ENCODE data around the gene OR2T3. TPM values are rescaled to one million over a fixed set of nuclear protein-coding genes. Genes with fewer than 3 reads are reported as not detected.
"Not testable (repeated sequence)": the region's sequence is repeated elsewhere in the genome, so short reads cannot be mapped to it uniquely, and the experiment has no call there.

OR2T3 gene
- not detected in 2 replicates for total RNA-seq (2016; rRNA removed; fragmentation: Illumina TruSeq; extraction: Trizol)
- total RNA-seq (2016; cell fraction: cytosol; rRNA removed; fragmentation: Illumina TruSeq; extraction: Trizol; ENCODE audit: low read depth): not detected in 2 replicates
- total RNA-seq (2016; cell fraction: insoluble cytoplasmic fraction; rRNA removed; fragmentation: Illumina TruSeq; extraction: Trizol): not detected in 2 replicates
- not detected in 2 replicates for total RNA-seq (2016; cell fraction: membrane; rRNA removed; fragmentation: Illumina TruSeq; extraction: Trizol)
- total RNA-seq (2016; cell fraction: nucleus; rRNA removed; fragmentation: Illumina TruSeq; extraction: Trizol): not detected in 2 replicates
- polyA plus RNA-seq (2011; rRNA removed): not detected in 2 replicates
- not detected in 2 replicates for polyA plus RNA-seq (2011; cell fraction: cytosol; rRNA removed)
- not detected in 2 replicates for polyA plus RNA-seq (2011; cell fraction: nucleus; rRNA removed)
- not detected in 2 replicates for polyA plus RNA-seq (2012)
- not detected in 2 replicates for polyA plus RNA-seq (2016; cell fraction: cytosol; fragmentation: Illumina TruSeq; extraction: Trizol; ENCODE audit: low read depth)
- not detected in 2 replicates for polyA plus RNA-seq (2016; cell fraction: insoluble cytoplasmic fraction; fragmentation: Illumina TruSeq; extraction: Trizol; ENCODE audit: low read depth)
- polyA plus RNA-seq (2016; cell fraction: membrane; fragmentation: Illumina TruSeq; extraction: Trizol; ENCODE audit: low read depth): not detected in 2 replicates
- not detected in 2 replicates for polyA plus RNA-seq (2016; cell fraction: nucleus; fragmentation: Illumina TruSeq; extraction: Trizol; ENCODE audit: insufficient read depth, low read depth)
- polyA minus RNA-seq (2011; rRNA and poly(A)+ RNA removed; ENCODE audit: low replicate concordance): 0.91 TPM in 1 of 2 replicates, not detected in the other
- polyA minus RNA-seq (2011; cell fraction: cytosol; rRNA and poly(A)+ RNA removed): not detected in 2 replicates
- polyA minus RNA-seq (2011; cell fraction: nucleus; rRNA and poly(A)+ RNA removed): not detected in 2 replicates
- not detected for Bru-seq, nascent RNA
- not detected for BruChase-seq, experiment 1, labeled RNA remaining after a 6-hour chase
- BruChase-seq, experiment 2, labeled RNA remaining after a 2-hour chase: not detected
- long read RNA-seq, experiment 1: 0 reads
- long read RNA-seq, experiment 2: 0 reads

GRCh38 chr1:248473051-248473450, at the start of gene OR2T3:
OR2T3 (plus strand) TSS chr1:248473351; CDS start chr1:248473351, 0 bp downstream.
- ATAC-seq; intact Hi-C loops (cut with micrococcal nuclease; ENCODE audit: unreplicated experiment); H3K4me2 ChIP-seq (ENCODE audit: low read depth, low read length); CTCF ChIA-PET (ENCODE audit: low intra/inter-chr PET ratio, low total read pairs); POLR2A ChIA-PET; H4K20me1 ChIP-seq (ENCODE audit: insufficient read depth, low read length); H3K4me1 ChIP-seq (ENCODE audit: insufficient read depth, low read length); H3K4me3 ChIP-seq (replicated peaks in 1 of 3; ENCODE audit: insufficient read depth in 1 of 3, low read depth in 2 of 3, low read length in 3 of 3); H2AFZ ChIP-seq (ENCODE audit: low read length); H3K9me3 ChIP-seq (ENCODE audit: low read length); H3K27ac ChIP-seq (ENCODE audit: extremely low read length, insufficient read depth, low read length); in situ Hi-C loops (cut with HindIII; ENCODE audit: extremely low pct_ligation_motif_present, low pct_unique_long_range_greater_than_20kb); H3K9ac ChIP-seq (ENCODE audit: insufficient read depth, low read depth, low read length); DNase-seq (ENCODE audit: low spot score); H3K27me3 ChIP-seq (ENCODE audit: control insufficient read depth in 1 of 2, insufficient read depth in 2 of 2, low read length in 2 of 2); FAIRE-seq; H3K36me3 ChIP-seq (replicated peaks in 1 of 2; ENCODE audit: control insufficient read depth in 1 of 2, insufficient read depth in 2 of 2, low read length in 2 of 2); H3K79me2 ChIP-seq (ENCODE audit: insufficient read depth, low read length); BruUV-seq (replicated peaks): not testable (repeated sequence)
- WGBS (ENCODE audit: low lambda C conversion rate): 0% methylated on average over 1 of the region's 2 CpGs

GRCh38 chr1:248427526-248428191, 45.5 kb upstream of the OR2T3 start:
- H3K36me3 ChIP-seq (replicated peaks in 1 of 2; ENCODE audit: control insufficient read depth in 1 of 2, insufficient read depth in 2 of 2, low read length in 2 of 2); H4K20me1 ChIP-seq (ENCODE audit: insufficient read depth, low read length); H3K79me2 ChIP-seq (ENCODE audit: insufficient read depth, low read length); H3K9ac ChIP-seq (ENCODE audit: insufficient read depth, low read depth, low read length); H3K4me1 ChIP-seq (ENCODE audit: insufficient read depth, low read length); CTCF ChIA-PET (ENCODE audit: low intra/inter-chr PET ratio, low total read pairs); H3K4me2 ChIP-seq (ENCODE audit: low read depth, low read length); FAIRE-seq; DNase-seq (ENCODE audit: low spot score); H3K27ac ChIP-seq (ENCODE audit: extremely low read length, insufficient read depth, low read length); H3K4me3 ChIP-seq (replicated peaks in 1 of 3; ENCODE audit: insufficient read depth in 1 of 3, low read depth in 2 of 3, low read length in 3 of 3); H2AFZ ChIP-seq (ENCODE audit: low read length); ATAC-seq; H3K27me3 ChIP-seq (ENCODE audit: control insufficient read depth in 1 of 2, insufficient read depth in 2 of 2, low read length in 2 of 2); in situ Hi-C loops (cut with HindIII; ENCODE audit: extremely low pct_ligation_motif_present, low pct_unique_long_range_greater_than_20kb); POLR2A ChIA-PET; intact Hi-C loops (cut with micrococcal nuclease; ENCODE audit: unreplicated experiment); BruUV-seq (replicated peaks): not testable (repeated sequence)
- 4% methylated on average over 3 of the region's 3 CpGs for WGBS (ENCODE audit: low lambda C conversion rate)
- peaks cover 25% of the 10 kb centered on the region for H3K9me3 ChIP-seq (ENCODE audit: low read length)

GRCh38 chr1:248428192-248428533, 45.0 kb upstream of the OR2T3 start:
- ATAC-seq; POLR2A ChIA-PET; in situ Hi-C loops (cut with HindIII; ENCODE audit: extremely low pct_ligation_motif_present, low pct_unique_long_range_greater_than_20kb); H3K79me2 ChIP-seq (ENCODE audit: insufficient read depth, low read length); H3K4me1 ChIP-seq (ENCODE audit: insufficient read depth, low read length); intact Hi-C loops (cut with micrococcal nuclease; ENCODE audit: unreplicated experiment); H2AFZ ChIP-seq (ENCODE audit: low read length); H3K27ac ChIP-seq (ENCODE audit: extremely low read length, insufficient read depth, low read length); H3K4me2 ChIP-seq (ENCODE audit: low read depth, low read length); H3K27me3 ChIP-seq (ENCODE audit: control insufficient read depth in 1 of 2, insufficient read depth in 2 of 2, low read length in 2 of 2); BruUV-seq (replicated peaks); H3K4me3 ChIP-seq (replicated peaks in 1 of 3; ENCODE audit: insufficient read depth in 1 of 3, low read depth in 2 of 3, low read length in 3 of 3); H3K9ac ChIP-seq (ENCODE audit: insufficient read depth, low read depth, low read length); FAIRE-seq; H3K36me3 ChIP-seq (replicated peaks in 1 of 2; ENCODE audit: control insufficient read depth in 1 of 2, insufficient read depth in 2 of 2, low read length in 2 of 2); DNase-seq (ENCODE audit: low spot score); H4K20me1 ChIP-seq (ENCODE audit: insufficient read depth, low read length); CTCF ChIA-PET (ENCODE audit: low intra/inter-chr PET ratio, low total read pairs): not testable (repeated sequence)
- 1% methylated on average over 3 of the region's 3 CpGs for WGBS (ENCODE audit: low lambda C conversion rate)
- peaks cover 20% of the 10 kb centered on the region for H3K9me3 ChIP-seq (ENCODE audit: low read length)

- H3K9ac ChIP-seq (ENCODE audit: insufficient read depth, low read depth, low read length); H3K4me1 ChIP-seq (ENCODE audit: insufficient read depth, low read length); CTCF ChIA-PET (ENCODE audit: low intra/inter-chr PET ratio, low total read pairs); H3K27me3 ChIP-seq (ENCODE audit: control insufficient read depth in 1 of 2, insufficient read depth in 2 of 2, low read length in 2 of 2); H3K79me2 ChIP-seq (ENCODE audit: insufficient read depth, low read length); intact Hi-C loops (cut with micrococcal nuclease; ENCODE audit: unreplicated experiment); H2AFZ ChIP-seq (ENCODE audit: low read length); BruUV-seq (replicated peaks); H4K20me1 ChIP-seq (ENCODE audit: insufficient read depth, low read length); FAIRE-seq; ATAC-seq; in situ Hi-C loops (cut with HindIII; ENCODE audit: extremely low pct_ligation_motif_present, low pct_unique_long_range_greater_than_20kb); H3K4me2 ChIP-seq (ENCODE audit: low read depth, low read length); H3K36me3 ChIP-seq (replicated peaks in 1 of 2; ENCODE audit: control insufficient read depth in 1 of 2, insufficient read depth in 2 of 2, low read length in 2 of 2); H3K27ac ChIP-seq (ENCODE audit: extremely low read length, insufficient read depth, low read length); H3K9me3 ChIP-seq (ENCODE audit: low read length); DNase-seq (ENCODE audit: low spot score); POLR2A ChIA-PET; H3K4me3 ChIP-seq (replicated peaks in 1 of 3; ENCODE audit: insufficient read depth in 1 of 3, low read depth in 2 of 3, low read length in 3 of 3): not testable (repeated sequence)
- WGBS (ENCODE audit: low lambda C conversion rate): 29% methylated on average over 8 of the region's 11 CpGs
These were observed 41.5 kb upstream of the OR2T3 start for GRCh38 chr1:248431683-248432082.

Measured in HepG2 (cell line).